Stimulated activated CD4-positive, alpha-beta T cell treated with anti-CD3 and anti-CD28 coated beads, Interleukin-15, amount 100 ng/mL, for 1 hour (primary cell): ENCODE results near the gene LRRC45.
"Not testable (repeated sequence)": the region's sequence is repeated elsewhere in the genome, so short reads cannot be mapped to it uniquely, and the experiment has no call there.

Experiments
- DNase-seq, 2 donors: peaks; one replicate each; pipeline ENCODE4 v3.0.0-alpha.2; 2020; ENCODE audit warnings: low read depth in 1 of 2, low spot score in 1 of 2

The LRRC45 gene

DNA sequence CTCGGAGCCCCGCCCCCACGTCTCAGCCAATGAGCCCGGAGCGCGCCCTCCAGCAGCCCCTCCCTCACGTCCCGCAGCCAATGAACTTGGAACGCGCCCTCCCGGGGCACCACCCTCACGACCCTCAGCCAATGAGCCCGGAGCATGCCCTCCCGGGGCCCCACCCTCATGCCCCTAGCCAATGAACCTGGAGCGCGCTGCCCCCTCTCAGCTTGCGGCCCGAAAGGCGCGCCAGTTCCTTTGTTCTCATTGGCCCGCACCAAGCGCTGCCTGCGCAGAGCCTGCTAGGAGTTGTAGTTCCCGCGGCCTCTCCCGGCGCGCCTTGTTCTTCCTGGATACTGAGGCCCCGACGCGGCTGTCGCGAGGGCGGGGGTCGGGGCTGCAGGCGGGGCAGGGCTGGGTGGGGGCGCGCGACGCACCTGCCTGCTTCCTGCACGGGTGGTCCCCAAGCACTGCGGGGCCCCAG is at the start of gene LRRC45:
Gene LRRC45 (plus strand): TSS at position 325 of the 466 bp plus-strand sequence. CDS start 339 bp downstream, outside the sequence.
- DNase-seq = peak; percentile 99

GRCh38 chr17:81973432-81973831 is 49.7 kb upstream of the LRRC45 start:
- DNase-seq = no peak

DNA sequence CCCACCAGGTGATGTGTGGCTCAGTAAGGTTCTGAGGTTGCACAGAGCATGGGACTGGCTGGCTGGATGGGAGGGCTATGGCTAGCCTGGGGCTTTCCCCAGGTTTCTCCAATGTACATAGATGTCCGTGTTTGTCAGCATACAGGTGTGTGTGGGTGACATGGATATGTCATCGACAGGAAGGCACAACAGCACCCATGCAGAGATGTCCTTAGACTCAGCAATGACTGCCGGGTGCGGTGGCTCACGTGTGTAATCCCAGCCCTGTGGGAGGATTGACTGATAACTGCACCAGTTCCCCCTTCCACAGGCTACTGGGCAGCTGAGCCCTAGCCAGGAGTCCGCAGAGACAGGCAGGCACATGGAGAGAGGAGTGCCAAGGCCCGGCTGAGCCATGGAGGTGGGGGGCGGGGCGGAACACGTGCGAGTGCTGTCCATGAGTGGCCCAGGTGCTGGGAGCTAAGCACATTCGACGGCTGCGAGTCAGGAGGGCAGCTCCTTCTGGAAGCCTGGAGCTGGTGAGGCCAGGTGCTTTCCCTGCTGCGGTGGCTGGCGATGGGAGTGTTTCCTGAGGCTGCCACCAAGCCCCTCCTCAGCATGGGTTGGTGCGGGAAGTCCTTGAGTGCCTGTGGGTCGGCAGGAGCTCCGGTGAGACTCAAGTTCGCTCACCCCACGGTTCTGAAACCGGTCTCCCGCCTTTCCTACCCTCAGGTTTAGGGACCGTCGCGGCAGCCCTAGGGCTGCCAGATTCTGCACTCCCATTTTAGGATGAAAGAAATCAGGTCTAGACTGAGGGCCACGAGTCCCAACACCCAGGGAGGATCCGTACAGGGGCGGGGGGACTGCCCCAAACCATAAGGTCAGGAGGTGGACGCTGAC is 46.5 kb upstream of the LRRC45 start:
- DNase-seq = no peak

DNA sequence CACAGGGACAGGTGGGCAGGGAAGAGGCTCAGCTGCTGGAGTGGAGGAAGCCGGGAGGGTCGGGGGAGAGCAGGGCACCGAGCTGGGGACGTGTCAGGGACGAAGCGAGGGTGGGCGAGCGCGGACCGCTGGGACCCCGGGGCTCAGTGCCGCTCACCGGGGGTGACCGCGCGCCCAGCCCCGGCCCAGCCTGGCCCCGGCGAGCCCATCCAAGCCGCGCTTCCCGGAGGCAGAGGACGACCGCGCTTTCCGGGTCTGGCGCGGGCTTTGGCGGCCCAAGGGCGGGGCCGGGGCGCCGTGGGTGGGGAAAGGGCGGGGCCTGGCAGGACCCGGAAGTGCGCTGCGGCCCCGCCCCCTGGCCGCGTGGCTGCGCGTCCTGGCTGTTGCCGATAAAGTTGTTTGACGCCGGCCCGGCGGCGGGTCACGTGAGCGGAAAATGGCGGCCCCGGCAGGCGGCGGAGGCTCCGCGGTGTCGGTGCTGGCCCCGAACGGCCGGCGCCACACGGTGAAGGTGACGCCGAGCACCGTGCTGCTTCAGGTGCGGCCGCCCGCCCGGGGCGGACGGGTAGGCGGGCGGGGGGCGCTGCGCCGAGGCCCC is 45.8 kb upstream of the LRRC45 start, which contains the start of gene ASPSCR1:
Gene ASPSCR1 (plus strand): TSS at position 419 of the 598 bp plus-strand sequence. CDS start 18 bp downstream, at position 437.
- peak; percentile 87 to 89 for DNase-seq

DNA sequence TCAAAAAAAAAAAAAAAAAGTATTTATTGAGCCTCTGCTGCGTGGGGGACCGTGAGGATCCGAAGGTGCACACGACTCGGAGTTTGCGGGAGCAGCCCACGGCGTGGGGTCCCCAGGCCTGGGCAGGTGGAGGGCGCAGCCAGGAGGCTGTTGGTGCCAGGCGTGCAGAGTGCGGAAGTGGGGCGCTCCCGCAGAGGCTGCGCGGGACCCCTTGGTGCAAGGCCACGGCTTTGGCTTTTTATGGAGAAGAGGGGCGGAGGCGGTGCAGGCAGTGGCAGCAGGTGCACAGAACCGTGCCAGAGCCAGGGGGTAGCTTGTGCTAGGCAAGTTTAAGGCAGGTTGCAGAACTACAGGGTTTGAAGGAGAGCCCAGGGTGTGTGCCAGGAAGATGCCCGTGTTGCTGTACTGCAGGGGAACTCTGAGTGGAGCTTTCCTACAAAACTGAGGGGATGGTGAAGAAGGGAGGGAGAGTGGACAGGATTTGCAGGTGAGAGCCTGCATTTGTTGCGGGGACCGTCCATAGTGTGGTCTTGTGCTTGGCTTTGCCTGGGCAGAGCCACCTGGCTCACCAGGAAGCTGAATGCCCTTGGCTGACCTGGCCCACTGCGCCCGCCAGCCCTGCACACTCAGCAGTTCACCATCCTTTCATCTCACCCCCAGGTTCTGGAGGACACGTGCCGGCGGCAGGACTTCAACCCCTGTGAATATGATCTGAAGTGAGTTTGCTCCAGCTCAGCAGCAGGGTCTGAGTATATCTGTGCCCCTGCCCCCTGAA is 44.4 kb upstream of the LRRC45 start:
- DNase-seq = no peak

GRCh38 chr17:81980122-81980521 is 43.0 kb upstream of the LRRC45 start:
- DNase-seq = no peak

DNA sequence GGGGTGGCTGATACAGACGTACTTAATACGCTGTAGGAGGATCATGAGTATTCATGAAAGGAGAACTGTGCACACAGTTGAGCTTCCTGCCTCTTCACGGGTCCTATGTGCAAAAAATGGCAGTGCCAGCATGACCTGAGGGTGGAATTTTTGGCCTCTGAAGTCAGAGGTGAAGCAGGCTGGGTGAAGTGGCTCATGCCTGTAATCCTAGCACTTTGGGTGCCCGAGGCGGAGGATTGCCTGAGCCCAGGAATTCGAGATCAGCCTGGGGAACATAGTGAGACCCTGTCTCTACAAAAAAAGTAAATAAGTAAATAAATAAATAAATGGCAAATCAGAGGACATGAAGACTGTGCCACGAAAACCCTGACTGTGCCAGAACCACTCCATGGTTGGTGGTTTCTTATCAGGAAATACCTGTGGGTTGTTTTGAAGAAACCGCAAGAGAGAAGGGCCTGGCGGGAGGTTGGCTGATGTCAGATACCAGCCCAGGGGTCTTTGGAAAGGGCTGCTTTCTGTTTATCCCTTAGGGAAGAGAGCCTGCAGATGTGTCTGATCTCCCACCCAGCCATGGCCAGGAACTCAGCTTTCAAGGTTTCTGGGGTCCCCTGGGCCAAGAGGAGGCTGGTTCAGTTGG is 42.3 kb upstream of the LRRC45 start:
- no peak for DNase-seq

- not testable (repeated sequence) for DNase-seq
Observed at GRCh38 chr17:81981511-81981910, 41.6 kb upstream of the LRRC45 start.

DNA sequence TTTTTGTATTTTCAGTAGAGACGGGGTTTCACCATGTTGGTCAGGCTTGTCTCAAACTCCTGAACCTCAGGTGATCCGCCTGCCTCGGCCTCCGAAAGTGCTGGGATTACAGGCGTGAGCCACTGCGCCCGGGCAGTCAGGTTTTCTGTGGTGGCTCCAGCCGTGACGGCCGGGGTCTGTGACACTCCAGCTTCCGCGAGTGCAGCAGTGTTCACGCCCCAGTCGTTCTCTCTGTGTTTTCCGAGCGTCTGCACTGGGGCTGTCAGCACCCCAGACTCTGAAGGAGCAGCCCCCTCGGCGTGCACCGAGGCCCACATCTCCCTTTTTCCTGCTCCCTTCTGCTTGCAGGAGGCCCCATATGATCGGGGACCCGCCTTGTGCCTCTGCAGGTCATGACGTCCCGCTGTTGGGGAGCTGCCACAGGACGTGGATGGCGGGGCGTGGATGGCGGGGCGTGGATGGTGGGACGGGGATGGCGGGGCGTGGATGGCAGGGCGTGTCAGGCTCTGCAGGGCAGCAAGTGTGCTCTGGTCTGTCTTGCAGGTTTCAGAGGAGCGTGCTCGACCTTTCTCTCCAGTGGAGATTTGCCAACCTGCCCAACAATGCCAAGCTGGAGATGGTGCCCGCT is 40.0 kb upstream of the LRRC45 start:
- DNase-seq = no peak

DNA sequence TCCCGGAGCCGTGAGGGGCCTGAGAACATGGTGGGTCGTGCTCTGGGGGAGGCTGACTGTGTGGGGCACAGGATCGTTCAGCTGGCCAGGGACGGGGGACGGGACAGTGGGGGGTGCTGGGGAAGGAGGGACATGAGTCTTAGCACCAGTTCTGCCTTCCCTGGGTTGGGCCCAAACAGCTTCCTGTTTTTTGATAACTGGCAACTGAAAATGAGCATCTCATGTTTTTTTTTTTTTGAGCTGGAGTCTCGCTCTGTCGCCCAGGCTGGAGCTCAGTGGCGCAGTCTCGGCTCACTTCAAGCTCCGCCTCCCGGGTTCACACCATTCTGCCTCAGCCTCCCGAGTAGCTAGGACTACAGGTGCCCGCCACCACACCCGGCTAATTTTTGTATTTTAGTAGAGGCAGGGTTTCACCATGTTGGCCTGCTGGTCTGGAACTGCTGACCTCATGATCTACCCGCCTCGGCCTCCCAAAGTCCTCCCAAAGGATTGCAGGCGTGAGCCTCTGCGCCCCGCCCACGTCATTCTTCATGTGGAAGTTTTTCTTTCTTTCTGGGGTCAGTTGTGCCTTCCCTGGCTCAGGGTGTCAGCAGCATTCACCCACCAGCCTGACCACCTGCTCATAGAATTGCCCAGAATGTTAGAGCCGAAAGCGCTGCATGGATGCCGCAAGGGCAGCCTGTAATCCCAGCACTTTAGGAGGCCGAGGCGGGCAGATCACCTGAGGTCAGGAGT is 39.3 kb upstream of the LRRC45 start:
- no peak for DNase-seq

DNA sequence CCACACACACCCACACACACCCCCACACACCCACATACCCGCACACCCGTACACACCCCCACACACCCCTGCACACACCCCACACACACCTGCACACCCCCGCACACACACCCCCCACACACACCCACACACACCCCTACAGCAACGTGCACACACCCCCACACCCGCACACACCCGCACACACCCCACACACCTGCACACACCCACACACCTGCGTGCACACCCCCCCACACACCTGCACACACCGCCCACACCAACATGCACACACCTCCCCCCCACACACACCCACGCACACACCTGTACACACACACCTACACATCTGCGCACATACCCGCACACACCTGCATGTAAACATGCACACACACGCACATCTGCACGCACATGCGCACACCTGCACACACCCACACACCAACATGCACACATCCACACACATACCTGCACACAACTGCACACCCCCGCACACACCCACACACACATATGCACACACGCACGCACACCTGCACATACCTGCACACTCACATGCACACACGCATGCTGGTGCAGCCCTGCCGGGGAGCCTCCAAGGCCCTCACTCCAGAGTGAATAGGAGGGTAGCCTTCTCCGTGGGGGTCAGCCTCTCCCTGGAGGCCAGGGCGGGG is 38.2 kb upstream of the LRRC45 start:
- DNase-seq = no peak

- no peak for DNase-seq
Observed at GRCh38 chr17:81986606-81987005, 36.5 kb upstream of the LRRC45 start.

DNA sequence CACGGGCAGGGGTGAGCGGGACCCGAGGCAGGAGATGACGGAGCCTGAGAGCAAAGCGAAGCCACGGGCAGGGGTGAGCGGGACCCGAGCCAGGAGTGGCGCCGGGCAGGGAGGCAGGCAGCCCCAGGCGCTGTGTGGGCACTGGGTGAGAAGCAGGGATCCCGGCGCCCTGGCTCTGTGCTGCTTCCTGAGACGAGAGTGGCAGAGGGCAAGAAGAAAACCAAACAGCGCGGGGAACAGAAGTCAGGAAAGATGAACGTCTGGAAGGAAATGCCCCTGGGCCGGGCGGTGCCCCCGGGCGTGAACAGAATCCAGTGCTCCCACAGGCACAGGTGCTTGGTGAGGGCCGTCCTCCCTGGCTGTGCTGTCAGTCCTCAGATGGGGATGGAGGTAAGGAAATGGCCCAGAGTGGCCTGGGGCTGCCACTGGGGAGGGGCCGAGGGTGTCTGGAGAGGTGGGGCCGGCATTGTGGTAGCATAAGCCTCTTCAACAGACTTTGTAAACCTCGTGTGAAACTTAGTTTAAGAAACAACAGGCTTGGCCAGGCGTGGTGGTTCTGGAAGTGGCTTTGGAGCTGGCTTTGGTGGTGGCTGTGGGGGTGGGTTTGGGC is 35.8 kb upstream of the LRRC45 start:
- DNase-seq = no peak

GRCh38 chr17:81990836-81991683 is 32.0 kb upstream of the LRRC45 start:
- no peak for DNase-seq

DNA sequence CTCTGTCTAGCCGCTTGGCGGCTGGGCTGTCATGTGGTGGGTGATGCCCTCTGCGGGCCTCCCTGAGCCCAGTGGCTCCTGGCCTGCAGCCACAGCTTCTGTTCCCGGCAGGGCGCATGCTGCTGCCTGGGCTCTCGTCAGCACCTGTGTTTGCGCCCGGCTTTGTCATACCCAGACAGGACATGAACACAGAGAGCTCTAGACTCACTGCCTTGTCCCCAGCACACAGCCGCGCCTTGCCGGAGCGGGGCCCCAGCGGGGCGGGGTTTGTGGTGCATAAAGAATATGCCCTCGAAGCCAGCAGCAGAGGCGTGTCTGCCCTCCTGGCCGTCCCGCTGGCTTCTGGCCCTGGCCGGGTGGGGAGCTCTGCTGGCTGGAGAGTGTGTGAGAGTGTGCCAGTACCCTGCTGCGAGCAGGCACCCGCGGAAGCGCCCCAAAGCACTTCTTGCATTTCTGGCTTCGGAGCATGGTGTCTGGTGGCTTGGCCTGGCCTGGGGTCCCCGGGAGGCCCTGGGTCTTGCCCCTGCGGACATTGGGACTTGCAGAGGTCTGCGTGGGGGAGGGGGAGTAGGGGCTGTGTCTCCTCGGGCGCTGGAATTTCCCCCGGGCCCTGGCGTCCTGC is 31.3 kb upstream of the LRRC45 start:
- no peak for DNase-seq

GRCh38 chr17:81992306-81993102 is 30.6 kb upstream of the LRRC45 start:
- no peak for DNase-seq
